ENCODE results near the gene TRAF7.
"Not testable (repeated sequence)": the region's sequence is repeated elsewhere in the genome, so short reads cannot be mapped to it uniquely, and the experiment has no call there.

The TRAF7 gene

GRCh38 chr16:2127630-2128280 lies 27.8 kb upstream of the TRAF7 start:
- H3K27me3 ChIP-seq (ENCODE audit: control insufficient read depth in 5 of 5, insufficient read depth in 4 of 5, low read length in 5 of 5); H3K9me3 ChIP-seq (ENCODE audit: control insufficient read depth in 5 of 5, low read length in 5 of 5); H3K36me3 ChIP-seq (ENCODE audit: control insufficient read depth in 5 of 5, insufficient read depth in 5 of 5, low read length in 5 of 5); H3K9ac ChIP-seq (ENCODE audit: low read length in 5 of 5); H3K4me3 ChIP-seq (ENCODE audit: low read depth in 1 of 5, low read length in 5 of 5): not testable (repeated sequence)
- Histone ChIP-seq H3K4me1 (ENCODE audit: control insufficient read depth in 5 of 5, insufficient read depth in 5 of 5, low read length in 5 of 5) (peaks cover 0 to 66% (median 60%) of the 10 kb centered on the region in 5 donors), H3K27ac (ENCODE audit: low read depth, low read length) (peak overlapping the region; percentile 23)

GRCh38 chr16:2129251-2129650 lies 26.3 kb upstream of the TRAF7 start:
- H3K36me3 ChIP-seq (ENCODE audit: control insufficient read depth in 5 of 5, insufficient read depth in 5 of 5, low read length in 5 of 5); H3K27me3 ChIP-seq (ENCODE audit: control insufficient read depth in 5 of 5, insufficient read depth in 4 of 5, low read length in 5 of 5); H3K9me3 ChIP-seq (ENCODE audit: control insufficient read depth in 5 of 5, low read length in 5 of 5); H3K27ac ChIP-seq (ENCODE audit: low read depth, low read length); H3K4me3 ChIP-seq (ENCODE audit: low read depth in 1 of 5, low read length in 5 of 5); H3K9ac ChIP-seq (ENCODE audit: low read length in 5 of 5): not testable (repeated sequence)
- H3K4me1 ChIP-seq (ENCODE audit: control insufficient read depth in 5 of 5, insufficient read depth in 5 of 5, low read length in 5 of 5) = peaks cover 0 to 61% (median 57%) of the 10 kb centered on the region in 5 donors

GRCh38 chr16:2129890-2130447 lies 25.6 kb upstream of the TRAF7 start:
- H3K9me3 ChIP-seq (ENCODE audit: control insufficient read depth in 5 of 5, low read length in 5 of 5); H3K27me3 ChIP-seq (ENCODE audit: control insufficient read depth in 5 of 5, insufficient read depth in 4 of 5, low read length in 5 of 5); H3K4me3 ChIP-seq (ENCODE audit: low read depth in 1 of 5, low read length in 5 of 5); H3K36me3 ChIP-seq (ENCODE audit: control insufficient read depth in 5 of 5, insufficient read depth in 5 of 5, low read length in 5 of 5); H3K9ac ChIP-seq (ENCODE audit: low read length in 5 of 5); H3K27ac ChIP-seq (ENCODE audit: low read depth, low read length): not testable (repeated sequence)
- peaks cover 0 to 54% (median 50%) of the 10 kb centered on the region in 5 donors for H3K4me1 ChIP-seq (ENCODE audit: control insufficient read depth in 5 of 5, insufficient read depth in 5 of 5, low read length in 5 of 5)

- not testable (repeated sequence) for H3K9ac ChIP-seq (ENCODE audit: low read length in 5 of 5); H3K9me3 ChIP-seq (ENCODE audit: control insufficient read depth in 5 of 5, low read length in 5 of 5); H3K36me3 ChIP-seq (ENCODE audit: control insufficient read depth in 5 of 5, insufficient read depth in 5 of 5, low read length in 5 of 5); H3K27ac ChIP-seq (ENCODE audit: low read depth, low read length); H3K4me3 ChIP-seq (ENCODE audit: low read depth in 1 of 5, low read length in 5 of 5); H3K27me3 ChIP-seq (ENCODE audit: control insufficient read depth in 5 of 5, insufficient read depth in 4 of 5, low read length in 5 of 5)
- H3K4me1 ChIP-seq (ENCODE audit: control insufficient read depth in 5 of 5, insufficient read depth in 5 of 5, low read length in 5 of 5) = peaks cover 0 to 27% (median 22%) of the 10 kb centered on the region in 5 donors
Observed at GRCh38 chr16:2133797-2134196, 21.8 kb upstream of the TRAF7 start.

DNA sequence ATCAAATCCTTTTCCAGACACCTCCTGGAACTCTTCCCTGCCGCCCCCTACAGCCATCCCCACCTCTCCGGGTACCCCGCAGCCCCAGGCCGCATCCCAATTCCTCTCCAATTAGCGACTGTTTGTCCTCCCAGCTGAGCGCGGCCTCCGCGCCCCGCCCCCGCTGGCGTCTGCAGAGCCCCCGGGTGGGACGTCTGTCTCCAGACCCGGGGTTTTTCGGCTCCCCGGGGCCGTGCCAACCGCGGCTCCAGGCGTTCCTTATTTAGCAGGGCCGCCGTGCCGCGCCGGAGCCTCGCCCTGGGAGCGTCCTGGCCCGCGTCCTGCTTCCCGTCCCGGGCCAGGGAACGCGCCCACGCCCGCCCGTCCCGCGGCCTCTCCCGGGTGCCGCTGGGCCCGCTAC lies 20.5 kb upstream of the TRAF7 start:
- not testable (repeated sequence) for H3K9ac ChIP-seq (ENCODE audit: low read length in 5 of 5); H3K27ac ChIP-seq (ENCODE audit: low read depth, low read length)

DNA sequence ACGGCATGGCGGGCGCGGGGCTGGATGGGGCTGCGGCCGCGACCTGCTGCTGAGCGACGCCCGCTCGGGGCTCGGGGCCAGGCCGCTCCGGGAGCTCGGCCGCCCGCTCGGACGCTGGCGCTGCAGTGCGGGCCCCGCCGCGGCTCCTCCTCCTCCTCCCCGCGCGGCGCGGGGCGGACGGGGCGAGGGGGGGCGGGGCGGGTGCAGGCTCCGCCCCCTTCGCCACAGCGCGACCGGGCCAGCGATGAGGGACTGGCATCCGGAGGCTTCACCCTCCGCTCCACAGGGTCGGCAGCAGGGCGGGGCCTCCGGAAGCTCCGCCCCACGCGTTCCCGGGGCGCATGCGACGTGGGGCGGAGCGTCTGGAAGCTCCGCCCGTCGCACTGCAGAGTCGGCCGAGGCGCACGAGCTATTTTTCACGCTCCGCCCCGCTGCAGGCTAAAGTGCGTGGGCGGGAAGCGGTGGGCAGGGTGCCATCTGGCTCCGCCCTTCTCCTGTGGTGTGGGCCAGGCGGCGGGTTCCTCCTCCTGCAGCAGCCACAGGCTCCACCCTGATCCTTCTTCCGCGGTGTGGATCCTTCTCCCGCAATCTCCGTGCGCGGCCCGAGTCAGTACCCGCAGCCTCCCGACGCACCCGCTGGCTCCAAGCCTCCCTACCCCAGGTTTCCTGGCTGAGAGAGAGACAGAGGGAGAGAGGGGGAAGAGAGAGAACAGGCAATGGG lies 19.7 kb upstream of the TRAF7 start, which contains the start of gene PKD1:
Gene PKD1, minus strand, starts transcription at position 129 of the 721 bp plus-strand sequence. CDS start 209 bp downstream, outside the sequence.
- peak within 1 kb of the TSS; percentile 37 to 57 (median 44) for H3K4me3 ChIP-seq (ENCODE audit: low read depth in 1 of 5, low read length in 5 of 5)
- H3K27ac ChIP-seq (ENCODE audit: low read depth, low read length); H3K9ac ChIP-seq (ENCODE audit: low read length in 5 of 5): not testable (repeated sequence)

More for the DNA sequence above, 20.5 kb upstream of the TRAF7 start:
- peak overlapping the region; percentile 27 to 57 (median 42) for H3K4me3 ChIP-seq (ENCODE audit: low read depth in 1 of 5, low read length in 5 of 5)
- H3K9me3 ChIP-seq (ENCODE audit: control insufficient read depth in 5 of 5, low read length in 5 of 5); H3K36me3 ChIP-seq (ENCODE audit: control insufficient read depth in 5 of 5, insufficient read depth in 5 of 5, low read length in 5 of 5); H3K27me3 ChIP-seq (ENCODE audit: control insufficient read depth in 5 of 5, insufficient read depth in 4 of 5, low read length in 5 of 5): not testable (repeated sequence)
- peaks cover 0 to 21% (median 13%) of the 10 kb centered on the region in 5 donors for H3K4me1 ChIP-seq (ENCODE audit: control insufficient read depth in 5 of 5, insufficient read depth in 5 of 5, low read length in 5 of 5)

GRCh38 chr16:2142942-2143877 lies 12.4 kb upstream of the TRAF7 start:
- Histone ChIP-seq H3K9me3 (ENCODE audit: control insufficient read depth in 5 of 5, low read length in 5 of 5) (no peaks in the 10 kb centered on the region), H3K9ac (ENCODE audit: low read length in 5 of 5) (no peak overlapping the region), H3K36me3 (ENCODE audit: control insufficient read depth in 5 of 5, insufficient read depth in 5 of 5, low read length in 5 of 5) (no peaks in the 10 kb centered on the region), H3K4me3 (ENCODE audit: low read depth in 1 of 5, low read length in 5 of 5) (no peak overlapping the region), H3K27ac (ENCODE audit: low read depth, low read length) (no peak overlapping the region), H3K4me1 (ENCODE audit: control insufficient read depth in 5 of 5, insufficient read depth in 5 of 5, low read length in 5 of 5) (peaks cover 3 to 7% (median 5%) of the 10 kb centered on the region in 5 donors), H3K27me3 (ENCODE audit: control insufficient read depth in 5 of 5, insufficient read depth in 4 of 5, low read length in 5 of 5) (no peaks in the 10 kb centered on the region)

More for the DNA sequence above, 19.7 kb upstream of the TRAF7 start, which contains the start of gene PKD1:
- not testable (repeated sequence) for H3K9me3 ChIP-seq (ENCODE audit: control insufficient read depth in 5 of 5, low read length in 5 of 5); H3K36me3 ChIP-seq (ENCODE audit: control insufficient read depth in 5 of 5, insufficient read depth in 5 of 5, low read length in 5 of 5); H3K27me3 ChIP-seq (ENCODE audit: control insufficient read depth in 5 of 5, insufficient read depth in 4 of 5, low read length in 5 of 5)
- peaks cover 2 to 12% (median 10%) of the 10 kb centered on the region in 5 donors for H3K4me1 ChIP-seq (ENCODE audit: control insufficient read depth in 5 of 5, insufficient read depth in 5 of 5, low read length in 5 of 5)

GRCh38 chr16:2143878-2144485 lies 11.6 kb upstream of the TRAF7 start:
- H3K9ac ChIP-seq (ENCODE audit: low read length in 5 of 5) = no peak overlapping the region
- H3K27me3 ChIP-seq (ENCODE audit: control insufficient read depth in 5 of 5, insufficient read depth in 4 of 5, low read length in 5 of 5) = no peaks in the 10 kb centered on the region
- H3K4me3 ChIP-seq (ENCODE audit: low read depth in 1 of 5, low read length in 5 of 5) = no peak overlapping the region
- no peaks in the 10 kb centered on the region for H3K36me3 ChIP-seq (ENCODE audit: control insufficient read depth in 5 of 5, insufficient read depth in 5 of 5, low read length in 5 of 5)
- H3K27ac ChIP-seq (ENCODE audit: low read depth, low read length) = no peak overlapping the region
- H3K4me1 ChIP-seq (ENCODE audit: control insufficient read depth in 5 of 5, insufficient read depth in 5 of 5, low read length in 5 of 5) = peaks cover 3 to 12% (median 11%) of the 10 kb centered on the region in 5 donors
- H3K9me3 ChIP-seq (ENCODE audit: control insufficient read depth in 5 of 5, low read length in 5 of 5) = no peaks in the 10 kb centered on the region

- no peak overlapping the region for H3K9ac ChIP-seq (ENCODE audit: low read length in 5 of 5)
- no peak overlapping the region for H3K27ac ChIP-seq (ENCODE audit: low read depth, low read length)
- H3K9me3 ChIP-seq (ENCODE audit: control insufficient read depth in 5 of 5, low read length in 5 of 5) = no peaks in the 10 kb centered on the region
- no peaks in the 10 kb centered on the region for H3K27me3 ChIP-seq (ENCODE audit: control insufficient read depth in 5 of 5, insufficient read depth in 4 of 5, low read length in 5 of 5)
- no peaks in the 10 kb centered on the region for H3K36me3 ChIP-seq (ENCODE audit: control insufficient read depth in 5 of 5, insufficient read depth in 5 of 5, low read length in 5 of 5)
- peaks cover 0 to 30% (median 26%) of the 10 kb centered on the region in 5 donors for H3K4me1 ChIP-seq (ENCODE audit: control insufficient read depth in 5 of 5, insufficient read depth in 5 of 5, low read length in 5 of 5)
- no peak overlapping the region for H3K4me3 ChIP-seq (ENCODE audit: low read depth in 1 of 5, low read length in 5 of 5)
Observed at GRCh38 chr16:2145843-2146242, 9.7 kb upstream of the TRAF7 start.
